ENCODE data around the gene MSMP. TPM values are rescaled to one million over a fixed set of nuclear protein-coding genes. Genes with fewer than 3 reads are reported as not detected.

MSMP gene
- total and polyA plus RNA-seq, 10 of the 15 experiments (the other 5 are each of a cell fraction or from before 2014, with no cell fraction given), result 0.33 to 2.4 (median 0.86) TPM; not detected in 4

- RAD21 ChIA-PET (ENCODE audit: unreplicated experiment), result no interaction called here
- no peak for ATAC-seq
- Histone ChIP-seq H3K4me3 (no peak overlapping the region), H3K27ac (ENCODE audit: control insufficient read depth, insufficient read depth) (no peak overlapping the region), H4K20me1 (ENCODE audit: control insufficient read depth, insufficient read depth) (no peaks in the 10 kb centered on the region), H3K4me1 (ENCODE audit: control insufficient read depth, insufficient read depth, low read length) (peaks cover 22% of the 10 kb centered on the region), H3K9ac (ENCODE audit: control insufficient read depth, insufficient read depth, low read length) (no peak overlapping the region), H3K79me2 (ENCODE audit: control insufficient read depth, insufficient read depth, low read length) (peaks cover 31% of the 10 kb centered on the region), H3K27me3 (replicated peaks in 1 of 2; ENCODE audit: control insufficient read depth in 2 of 2, insufficient read depth in 2 of 2, low read length in 1 of 2) (no peaks in the 10 kb centered on the region), H3K36me3 (ENCODE audit: control insufficient read depth in 2 of 2, insufficient read depth in 2 of 2, low read length in 1 of 2) (peaks cover 5 to 18% of the 10 kb centered on the region in 2 experiments), H2AFZ (ENCODE audit: control insufficient read depth, low read depth, low read length) (no peak overlapping the region), H3K4me2 (ENCODE audit: control insufficient read depth, insufficient read depth) (no peak overlapping the region), H3K9me3 (replicated peaks; ENCODE audit: control insufficient read depth, insufficient read depth, low read length) (no peaks in the 10 kb centered on the region)
- no TSS peak for BruUV-seq (replicated peaks)
- SMC1A ChIA-PET (ENCODE audit: uncharacterized antibody, unreplicated experiment), result interaction anchor here (0.8 to 3.4 kb wide), 4 partner anchors 9 to 91 kb away, joined by 3 to 12 read pairs (median 4); no protein-coding TSS in a partner anchor
- CTCF ChIA-PET, result interaction anchor here (0.6 to 1.8 kb wide), 4 partner anchors 20 to 761 kb away, joined by 3 to 12 read pairs (median 6); no protein-coding TSS in a partner anchor
- in situ Hi-C loops (cut with MboI), result no loop called here
- POLR2A ChIA-PET, result interaction anchor here (1.8 kb wide), 1 partner anchor 23 kb away, joined by 6 read pairs; the partner anchor contains the start of genes CREB3 and TLN1
- intact Hi-C loops (cut with micrococcal nuclease; ENCODE audit: unreplicated experiment), result no loop called here
- no peak for FAIRE-seq
- WGBS (ENCODE audit: insufficient coverage, insufficient replicate concordance, low lambda C conversion rate, missing lambda C conversion rate), result 85% methylated on average over 4 of the region's 4 CpGs
- no peak for DNase-seq (ENCODE audit: low read depth, low spot score)
- TF ChIP-seq JUNB (IDR thresholded peaks at IDR 0.05) (no peak), SUPT20H (IDR thresholded peaks at IDR 0.05; ENCODE audit: borderline replicate concordance, control insufficient read depth, low read depth, low read length) (no peak), ZBTB33 (IDR thresholded peaks at IDR 0.05) (no peak)
These were observed 995 bp upstream of the MSMP start for GRCh38 chr9:35755071-35755470.

DNA sequence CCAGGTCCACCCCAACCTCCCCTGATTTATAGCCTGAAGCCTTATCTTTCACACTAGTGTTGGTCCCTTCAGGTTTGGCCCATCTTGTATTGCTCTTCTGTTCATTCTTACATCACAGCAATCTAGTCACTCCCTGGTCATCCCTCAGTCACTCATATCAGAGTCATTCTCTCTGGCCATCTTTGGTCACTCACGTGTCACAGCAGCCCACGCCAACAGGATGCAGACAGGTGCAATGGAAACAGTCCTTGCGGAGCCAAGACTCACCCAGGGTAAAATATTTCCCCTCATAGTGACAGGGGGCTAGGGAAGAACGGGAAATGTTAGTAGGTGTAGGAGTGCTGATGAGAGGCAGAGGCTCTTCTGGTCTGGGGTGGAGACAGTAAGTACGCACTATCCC lies 610 bp downstream of the MSMP start:
- 76% methylated on average over 5 of the region's 5 CpGs for WGBS (ENCODE audit: insufficient coverage, insufficient replicate concordance, low lambda C conversion rate, missing lambda C conversion rate)
- Histone ChIP-seq H3K9me3 (replicated peaks; ENCODE audit: control insufficient read depth, insufficient read depth, low read length) (no peaks in the 10 kb centered on the region), H3K9ac (ENCODE audit: control insufficient read depth, insufficient read depth, low read length) (no peak overlapping the region), H4K20me1 (ENCODE audit: control insufficient read depth, insufficient read depth) (no peaks in the 10 kb centered on the region), H3K79me2 (ENCODE audit: control insufficient read depth, insufficient read depth, low read length) (peaks cover 29% of the 10 kb centered on the region), H3K27me3 (replicated peaks in 1 of 2; ENCODE audit: control insufficient read depth in 2 of 2, insufficient read depth in 2 of 2, low read length in 1 of 2) (no peaks in the 10 kb centered on the region), H3K4me3 (no peak overlapping the region), H3K27ac (ENCODE audit: control insufficient read depth, insufficient read depth) (no peak overlapping the region), H3K36me3 (ENCODE audit: control insufficient read depth in 2 of 2, insufficient read depth in 2 of 2, low read length in 1 of 2) (peaks cover 5 to 18% of the 10 kb centered on the region in 2 experiments), H3K4me1 (ENCODE audit: control insufficient read depth, insufficient read depth, low read length) (peaks cover 11% of the 10 kb centered on the region), H2AFZ (ENCODE audit: control insufficient read depth, low read depth, low read length) (no peak overlapping the region), H3K4me2 (ENCODE audit: control insufficient read depth, insufficient read depth) (no peak overlapping the region)
- BruUV-seq (replicated peaks), result no TSS peak
- ATAC-seq, result no peak
- ChIA-PET POLR2A (interaction anchor here (1.8 kb wide), 1 partner anchor 21 kb away, joined by 6 read pairs; the partner anchor contains the start of genes CREB3 and TLN1), CTCF (interaction anchor here (1.0 to 1.8 kb wide), 2 partner anchors 26 to 96 kb away, joined by 3 to 10 read pairs; partner anchors contain the start of genes CCDC107 and RMRP), RAD21 (ENCODE audit: unreplicated experiment) (interaction anchor here (1.3 kb wide), 1 partner anchor 17 kb away, joined by 3 read pairs; no protein-coding TSS in a partner anchor), SMC1A (ENCODE audit: uncharacterized antibody, unreplicated experiment) (interaction anchor here (3.4 kb wide), 1 partner anchor 26 kb away, joined by 12 read pairs; no protein-coding TSS in a partner anchor)
- no peak for DNase-seq (ENCODE audit: low read depth, low spot score)
- in situ Hi-C loops (cut with MboI) (no loop called here), intact Hi-C loops (cut with micrococcal nuclease; ENCODE audit: unreplicated experiment) (no loop called here)
- no peak for FAIRE-seq
- TF ChIP-seq BACH1 (IDR thresholded peaks at IDR 0.05; ENCODE audit: borderline replicate concordance) (no peak), BCLAF1 (IDR thresholded peaks at IDR 0.05) (no peak), NFXL1 (IDR thresholded peaks at IDR 0.05; ENCODE audit: borderline replicate concordance) (no peak), SUZ12 (IDR thresholded peaks at IDR 0.05; ENCODE audit: unreplicated experiment) (no peak), POU2F2 (IDR thresholded peaks at IDR 0.05; ENCODE audit: borderline replicate concordance, low read depth, low read length) (no peak), CHD1 (IDR thresholded peaks at IDR 0.05; ENCODE audit: low read depth, low read length) (no peak), WRNIP1 (IDR thresholded peaks at IDR 0.05; ENCODE audit: borderline replicate concordance, low read depth, low read length) (no peak), SP1 (IDR thresholded peaks at IDR 0.05; ENCODE audit: low read depth, low read length) (no peak), CBFB (IDR thresholded peaks at IDR 0.05; ENCODE audit: low read depth) (no peak)
- TF ChIP-seq, protein P1, sequence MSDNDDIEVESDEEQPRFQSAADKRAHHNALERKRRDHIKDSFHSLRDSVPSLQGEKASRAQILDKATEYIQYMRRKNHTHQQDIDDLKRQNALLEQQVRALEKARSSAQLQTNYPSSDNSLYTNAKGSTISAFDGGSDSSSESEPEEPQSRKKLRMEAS (IDR thresholded peaks at IDR 0.05; ENCODE audit: low read depth, low read length), result no peak

All from GM12878 (cell line).